OCI-LY7 (cell line): ENCODE measurements around the gene CD58. TPM values are rescaled to one million over a fixed set of nuclear protein-coding genes. Genes with fewer than 3 reads are reported as not detected.

Source experiments
- BruUV-seq: library from RNA; stranded (reverse); fragments of 400-500 nt; replicated peaks from 2 replicates; lab custom pipeline; 2021; lab: Mats Ljungman, UMichigan
- CTCF ChIA-PET: fragments of 300-600 bp; sonication (Branson Sonifier 250); formaldehyde crosslinking; loops from one replicate; lab custom pipeline; 2022; ENCODE audit warnings: antibody characterized with exemption; ENCODE audit not compliant: unreplicated experiment; lab: Charles Lee
- POLR2A ChIA-PET: fragments of 300-600 bp; sonication (Branson Sonifier 250); formaldehyde crosslinking; loops from one replicate; lab custom pipeline; 2022; ENCODE audit warnings: antibody characterized with exemption; lab: Charles Lee
- DNase-seq: peaks from one replicate; pipeline ENCODE4 v3.0.0-alpha.2; 2015; ENCODE audit warnings: low spot score
- H2AFZ ChIP-seq: fragments of 200-600 bp; sonication (generic), shearing (Covaris generic); 2 replicates; pipeline ENCODE4 v1.6.1; 2014; ENCODE audit warnings: mild to moderate bottlenecking, antibody characterized with exemption, low read length, moderate library complexity
- H3K27ac ChIP-seq: fragments of 200-600 bp; sonication (generic); 2 replicates; pipeline ENCODE4 v1.5.1; 2014; ENCODE audit warnings: mixed run types, low read depth, mild to moderate bottlenecking, moderate library complexity, low read length, inconsistent platforms; ENCODE audit not compliant: poor library complexity, severe bottlenecking
- H3K36me3 ChIP-seq: fragments of 200-600 bp; sonication (generic); 2 replicates; pipeline ENCODE4 v1.6.1; 2014; ENCODE audit warnings: mild to moderate bottlenecking, antibody characterized with exemption, low read length, moderate library complexity, mixed read lengths; ENCODE audit not compliant: insufficient read depth
- H3K4me1 ChIP-seq: fragments of 200-600 bp; sonication (generic); 2 replicates; pipeline ENCODE4 v1.5.1; 2014; ENCODE audit warnings: mild to moderate bottlenecking, low read length; ENCODE audit not compliant: insufficient read depth, poor library complexity, severe bottlenecking
- H3K4me2 ChIP-seq: fragments of 200-600 bp; sonication (generic); 2 replicates; pipeline ENCODE4 v1.6.1; 2014; ENCODE audit warnings: mild to moderate bottlenecking, low read length
- H3K4me3 ChIP-seq: fragments of 200-600 bp; sonication (generic); 2 replicates; pipeline ENCODE4 v1.5.1; 2014; ENCODE audit warnings: mild to moderate bottlenecking, low read depth, low read length; ENCODE audit not compliant: poor library complexity, severe bottlenecking
- H3K79me2 ChIP-seq: fragments of 200-600 bp; sonication (generic); 2 replicates; pipeline ENCODE4 v1.6.1; 2016; ENCODE audit warnings: low read depth, mild to moderate bottlenecking, low read length, moderate library complexity, mixed read lengths; ENCODE audit not compliant: insufficient read depth
- H3K9me2 ChIP-seq: fragments of 200-600 bp; sonication (generic); 2 replicates; pipeline ENCODE4 v1.6.1; 2016; ENCODE audit warnings: mild to moderate bottlenecking, low read length, mixed read lengths; ENCODE audit not compliant: insufficient read depth
- H3K9me3 ChIP-seq: fragments of 200-600 bp; sonication (generic); 2 replicates; pipeline ENCODE4 v1.6.1; 2014; ENCODE audit warnings: mild to moderate bottlenecking, mixed run types, low read length, mixed read lengths
- H4K20me1 ChIP-seq: fragments of 200-600 bp; sonication (generic); 2 replicates; pipeline ENCODE4 v1.6.1; 2014; ENCODE audit warnings: mild to moderate bottlenecking, antibody characterized with exemption, low read length, moderate library complexity, mixed read lengths; ENCODE audit not compliant: insufficient read depth
- CTCF ChIP-seq: fragments of 200-600 bp; sonication (generic); conservative IDR thresholded peaks from 2 replicates; pipeline ENCODE4 v1.5.1; 2014; ENCODE audit warnings: mild to moderate bottlenecking, antibody characterized with exemption, low read length, moderate library complexity, mixed read lengths
- EZH2phosphoT487 ChIP-seq: fragments of 200-600 bp; sonication (generic); IDR thresholded peaks from 2 replicates; pipeline ENCODE4 v1.6.1; 2018; ENCODE audit warnings: low read depth, borderline replicate concordance, mild to moderate bottlenecking, mixed run types, antibody characterized with exemption, low read length, moderate library complexity, mixed read lengths
- intact Hi-C: fragments of 100-400 bp; cut with micrococcal nuclease; formaldehyde crosslinking; loops from one replicate; pipeline ENCODE4 v1.10.0; 2022; ENCODE audit not compliant: unreplicated experiment
- total RNA-seq, 2 experiments: library from RNA; depleted of rRNA in 1 of 2; stranded (reverse); fragments of >200 nt in 1 of 2; shearing (Covaris generic) in 1 of 2; gene quantifications; 2 replicates each; pipeline ENCODE4 v1.2.3, GENCODE V29; 2014 to 2022

The CD58 gene
- total RNA-seq, 2 experiments from 2014 or later = 3.3 TPM; not detected in 1

GRCh38 chr1:116485071-116485735 lies 85.6 kb downstream of the CD58 start:
- Histone ChIP-seq H3K27ac (no peak overlapping the region), H3K4me1 (no peaks in the 10 kb centered on the region), H3K36me3 (no peaks in the 10 kb centered on the region), H3K9me2 (no peaks in the 10 kb centered on the region), H3K4me3 (no peak overlapping the region), H2AFZ (peak overlapping the region; percentile 1; the same call in 1 of the 2 replicates), H3K9me3 (no peaks in the 10 kb centered on the region), H4K20me1 (no peaks in the 10 kb centered on the region), H3K4me2 (no peak overlapping the region), H3K79me2 (no peaks in the 10 kb centered on the region)
- ChIA-PET POLR2A (interaction anchor here (0.6 to 1.6 kb wide), 3 partner anchors 130 to 347 kb away, joined by 3 to 4 read pairs (median 4); no protein-coding TSS in a partner anchor), CTCF (interaction anchor here (0.5 to 4.5 kb wide), 8 partner anchors 14 to 346 kb away, joined by 3 to 50 read pairs (median 4); no protein-coding TSS in a partner anchor)
- intact Hi-C loops = loop anchor here (1.0 to 5.0 kb wide), 3 partner anchors 123 to 346 kb away; no protein-coding TSS in a partner anchor
- DNase-seq = peak; percentile 88
- BruUV-seq = no TSS peak
- no peak for TF ChIP-seq EZH2phosphoT487
- TF ChIP-seq CTCF = peak; percentile 95

- Histone ChIP-seq H3K36me3 (no peaks in the 10 kb centered on the region), H3K27ac (no peak overlapping the region), H3K9me3 (no peaks in the 10 kb centered on the region), H3K4me1 (no peaks in the 10 kb centered on the region), H3K9me2 (no peaks in the 10 kb centered on the region), H2AFZ (no peak overlapping the region), H4K20me1 (no peaks in the 10 kb centered on the region), H3K4me3 (no peak overlapping the region), H3K79me2 (no peaks in the 10 kb centered on the region), H3K4me2 (no peak overlapping the region)
- POLR2A ChIA-PET = interaction anchor here (1.4 kb wide), 2 partner anchors 108 to 344 kb away, joined by 3 to 4 read pairs; no protein-coding TSS in a partner anchor
- TF ChIP-seq EZH2phosphoT487 = no peak
- no peak for TF ChIP-seq CTCF
- intact Hi-C loops = no loop called here
- no peak for DNase-seq
- CTCF ChIA-PET = interaction anchor here (0.9 to 4.5 kb wide), 2 partner anchors 259 to 344 kb away, joined by 4 to 50 read pairs; no protein-coding TSS in a partner anchor
- BruUV-seq = no TSS peak
These were observed 87.1 kb downstream of the CD58 start for GRCh38 chr1:116483481-116484309.
